ENCODE results near the gene GHR.
A peak's percentile ranks its signal among the peaks of the same experiment; 100 is the strongest.

GHR gene

GRCh38 chr5:42745426-42745825, 322.2 kb downstream of the GHR start:
- DNase-seq: no peak

GRCh38 chr5:42745856-42746255, 322.6 kb downstream of the GHR start:
- DNase-seq: no peak

GRCh38 chr5:42749020-42749419, 325.8 kb downstream of the GHR start:
- no peak for DNase-seq

GRCh38 chr5:42750507-42750906, 327.3 kb downstream of the GHR start:
- DNase-seq: no peak

GRCh38 chr5:42751044-42751443, 327.8 kb downstream of the GHR start:
- no peak for DNase-seq

GRCh38 chr5:42753099-42753498, 329.9 kb downstream of the GHR start:
- no peak for DNase-seq

- DNase-seq: no peak
Measured at GRCh38 chr5:42756606-42757601, 333.7 kb downstream of the GHR start, which contains the start of gene CCDC152. CCDC152 (plus strand) TSS chr5:42756818; CDS start chr5:42759122, 2,304 bp downstream.

GRCh38 chr5:42759456-42759855, 336.2 kb downstream of the GHR start:
- DNase-seq: no peak

GRCh38 chr5:42760426-42760825, 337.2 kb downstream of the GHR start:
- DNase-seq: no peak

- DNase-seq: no peak
Measured at GRCh38 chr5:42761791-42762190, 338.6 kb downstream of the GHR start.

- peak; percentile 37 for DNase-seq
Measured at GRCh38 chr5:42767491-42768105, 344.4 kb downstream of the GHR start.

GRCh38 chr5:42768106-42768504, 344.9 kb downstream of the GHR start:
- DNase-seq: no peak

GRCh38 chr5:42770003-42770402, 346.8 kb downstream of the GHR start:
- no peak for DNase-seq
